ENCODE measurements around the gene DLG2.

The DLG2 gene

DNA sequence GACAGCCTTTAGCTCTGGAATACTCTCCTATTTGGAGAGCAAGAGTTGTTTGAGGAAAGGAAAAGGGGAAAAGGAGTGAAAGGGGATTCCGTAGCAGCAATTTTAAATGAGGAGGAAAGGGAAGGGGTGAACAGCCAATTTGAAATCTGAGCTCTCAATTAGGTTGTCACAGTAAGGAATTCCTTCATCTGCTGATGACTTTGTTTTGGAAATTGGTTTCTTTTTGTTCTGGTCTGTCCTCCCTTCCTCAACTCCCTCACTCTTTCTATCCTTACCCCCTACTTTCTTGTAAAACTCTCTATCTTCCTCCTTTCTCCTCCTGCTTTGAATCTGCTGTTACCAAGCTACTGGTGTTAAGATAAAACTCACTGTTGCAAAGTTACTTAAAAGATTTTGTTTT is 1155.6 kb downstream of the DLG2 start:
- no peak for DNase-seq (ENCODE audit: low read depth)
- H3K4me3 ChIP-seq (ENCODE audit: low read length) = no peak overlapping the region
- TF ChIP-seq, protein P1, sequence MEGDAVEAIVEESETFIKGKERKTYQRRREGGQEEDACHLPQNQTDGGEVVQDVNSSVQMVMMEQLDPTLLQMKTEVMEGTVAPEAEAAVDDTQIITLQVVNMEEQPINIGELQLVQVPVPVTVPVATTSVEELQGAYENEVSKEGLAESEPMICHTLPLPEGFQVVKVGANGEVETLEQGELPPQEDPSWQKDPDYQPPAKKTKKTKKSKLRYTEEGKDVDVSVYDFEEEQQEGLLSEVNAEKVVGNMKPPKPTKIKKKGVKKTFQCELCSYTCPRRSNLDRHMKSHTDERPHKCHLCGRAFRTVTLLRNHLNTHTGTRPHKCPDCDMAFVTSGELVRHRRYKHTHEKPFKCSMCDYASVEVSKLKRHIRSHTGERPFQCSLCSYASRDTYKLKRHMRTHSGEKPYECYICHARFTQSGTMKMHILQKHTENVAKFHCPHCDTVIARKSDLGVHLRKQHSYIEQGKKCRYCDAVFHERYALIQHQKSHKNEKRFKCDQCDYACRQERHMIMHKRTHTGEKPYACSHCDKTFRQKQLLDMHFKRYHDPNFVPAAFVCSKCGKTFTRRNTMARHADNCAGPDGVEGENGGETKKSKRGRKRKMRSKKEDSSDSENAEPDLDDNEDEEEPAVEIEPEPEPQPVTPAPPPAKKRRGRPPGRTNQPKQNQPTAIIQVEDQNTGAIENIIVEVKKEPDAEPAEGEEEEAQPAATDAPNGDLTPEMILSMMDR (IDR thresholded peaks at IDR 0.05; ENCODE audit: insufficient read depth, low read depth, low read length, missing control alignments) = no peak

DNA sequence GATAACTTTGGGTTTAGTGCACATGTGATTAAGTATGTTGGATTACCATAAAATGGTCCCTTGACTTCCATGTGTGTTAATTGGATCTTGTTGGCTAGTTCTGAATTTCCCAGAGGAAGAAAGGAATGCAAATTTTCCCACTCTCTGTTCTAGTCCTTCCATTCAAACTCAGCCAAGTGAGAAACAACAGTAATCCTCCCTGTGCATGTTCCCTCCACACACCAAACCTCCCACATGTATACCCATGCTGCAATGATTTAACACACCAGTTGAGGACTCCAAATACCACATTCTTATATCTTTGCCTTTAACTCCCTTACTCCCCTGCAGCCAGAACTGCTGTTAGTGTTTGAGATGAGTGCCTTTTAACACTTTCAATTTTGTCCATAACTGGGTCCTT is 1158.9 kb downstream of the DLG2 start:
- no peak for DNase-seq (ENCODE audit: low read depth)
- H3K4me3 ChIP-seq (ENCODE audit: low read length) = no peak overlapping the region
- TF ChIP-seq, protein P1 (IDR thresholded peaks at IDR 0.05; ENCODE audit: insufficient read depth, low read depth, low read length, missing control alignments) = no peak

DNA sequence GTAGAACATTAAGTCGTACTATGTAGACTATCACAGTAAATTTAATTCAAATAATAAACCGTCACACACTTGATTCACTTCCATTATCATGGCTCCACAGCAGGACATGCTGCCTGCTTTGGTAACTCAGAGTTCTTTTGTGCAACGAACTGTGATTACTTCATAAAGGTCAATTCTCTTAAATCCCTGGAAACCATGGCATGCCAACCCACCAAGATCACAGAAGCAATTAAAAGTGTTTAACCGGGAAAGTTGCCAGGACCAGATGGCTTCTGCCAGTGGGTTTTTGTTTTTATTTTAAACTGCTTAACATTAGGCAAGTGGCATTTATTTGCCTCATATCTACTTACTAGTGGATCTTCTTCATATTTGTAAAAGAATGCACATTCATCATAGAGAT is 1162.1 kb downstream of the DLG2 start:
- DNase-seq (ENCODE audit: low read depth) = no peak
- TF ChIP-seq, protein P1 (IDR thresholded peaks at IDR 0.05; ENCODE audit: insufficient read depth, low read depth, low read length, missing control alignments) = no peak
- H3K4me3 ChIP-seq (ENCODE audit: low read length) = no peak overlapping the region

DNA sequence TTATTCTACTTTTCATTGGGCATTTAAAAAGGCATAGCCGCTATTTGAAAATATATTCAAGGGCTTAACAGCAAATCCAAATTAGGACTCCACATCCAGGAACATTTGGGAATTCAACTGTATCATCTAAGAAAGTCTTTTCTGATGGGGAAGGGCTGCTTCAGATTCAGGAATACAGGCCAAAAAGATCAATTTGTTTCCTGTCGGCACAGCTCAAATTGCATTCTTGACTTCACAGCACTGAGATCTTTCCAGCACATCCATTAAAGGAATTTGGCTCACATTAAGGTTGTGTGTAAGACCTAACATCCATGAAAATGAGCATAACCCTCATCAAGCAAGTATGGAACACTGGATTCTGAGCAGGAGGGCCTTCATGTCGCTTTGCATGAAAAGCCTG is 1171.5 kb downstream of the DLG2 start:
- TF ChIP-seq, protein P1 (IDR thresholded peaks at IDR 0.05; ENCODE audit: insufficient read depth, low read depth, low read length, missing control alignments) = no peak
- DNase-seq (ENCODE audit: low read depth) = no peak

DNA sequence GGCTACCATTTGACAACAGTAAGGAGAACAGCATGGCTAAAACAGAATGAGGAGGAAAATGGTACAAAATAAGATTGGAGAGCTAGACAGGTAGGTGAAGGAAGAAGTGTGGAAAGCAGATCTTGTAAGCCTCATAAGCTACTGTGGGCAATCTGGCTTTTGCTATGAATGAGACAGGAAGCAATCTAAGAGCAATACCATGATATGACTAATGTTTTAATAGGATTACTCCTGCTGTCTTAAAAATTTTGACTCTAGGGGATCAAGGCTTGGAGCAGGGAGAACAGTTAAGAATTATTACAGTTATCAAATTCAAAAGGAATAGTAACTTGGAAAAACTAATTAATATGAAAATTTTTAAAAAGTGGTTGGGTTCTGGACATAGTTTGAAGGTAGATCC is 1174.9 kb downstream of the DLG2 start:
- TF ChIP-seq, protein P1 (IDR thresholded peaks at IDR 0.05; ENCODE audit: insufficient read depth, low read depth, low read length, missing control alignments) = no peak

More for the DNA sequence above, 1171.5 kb downstream of the DLG2 start:
- no peak overlapping the region for H3K4me3 ChIP-seq (ENCODE audit: low read length)

DNA sequence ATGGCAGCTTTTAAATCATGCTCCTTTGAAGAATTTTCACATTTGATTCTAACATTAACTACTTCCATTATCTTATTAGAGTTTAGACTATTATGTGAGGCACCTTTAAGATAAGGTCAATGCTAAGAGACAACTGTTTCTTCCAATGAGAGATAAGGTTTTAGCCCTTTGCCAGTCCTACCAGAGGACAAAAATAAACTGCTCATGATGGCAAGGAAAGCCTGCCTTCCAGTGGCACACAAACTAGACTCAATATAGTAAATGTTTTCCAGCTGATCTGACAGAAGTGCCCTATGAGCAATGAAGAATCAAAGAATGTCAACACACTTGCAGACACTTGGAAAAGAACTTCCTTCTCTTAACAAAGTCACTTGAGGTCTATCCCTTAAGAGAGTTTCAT is 1188.6 kb downstream of the DLG2 start:
- TF ChIP-seq, protein P1 (IDR thresholded peaks at IDR 0.05; ENCODE audit: insufficient read depth, low read depth, low read length, missing control alignments) = no peak
- no peak overlapping the region for H3K4me3 ChIP-seq (ENCODE audit: low read length)
- no peak for DNase-seq (ENCODE audit: low read depth)

More for the DNA sequence above, 1174.9 kb downstream of the DLG2 start:
- DNase-seq (ENCODE audit: low read depth) = no peak
- no peak overlapping the region for H3K4me3 ChIP-seq (ENCODE audit: low read length)

Measured in epithelial cell of esophagus (primary cell).